OCI-LY1 (cell line): ENCODE measurements around the gene MPRIP.
A peak's percentile ranks its signal among the peaks of the same experiment; 100 is the strongest.

Experiments
- H2AFZ ChIP-seq: fragments of 200-600 bp; sonication (generic), shearing (Covaris generic); 2 replicates; pipeline ENCODE4 v1.6.0; 2014; ENCODE audit warnings: antibody characterized with exemption, mild to moderate bottlenecking, low read length
- H3F3A ChIP-seq: fragments of 200-600 bp; sonication (generic), shearing (Covaris generic); 2 replicates; pipeline ENCODE4 v1.6.0; 2014; ENCODE audit warnings: mild to moderate bottlenecking, antibody characterized with exemption, low read length, moderate library complexity; ENCODE audit not compliant: insufficient read depth
- H3K27ac ChIP-seq: fragments of 200-600 bp; sonication (generic); 2 replicates; pipeline ENCODE4 v1.5.1; 2014; ENCODE audit warnings: low read length, mixed run types, mild to moderate bottlenecking, low read depth; ENCODE audit not compliant: poor library complexity, severe bottlenecking
- H3K27me3 ChIP-seq: fragments of 200-600 bp; sonication (generic); 2 replicates; pipeline ENCODE4 v1.6.0; 2014; ENCODE audit warnings: antibody characterized with exemption, mild to moderate bottlenecking, low read length, moderate library complexity; ENCODE audit not compliant: insufficient read depth
- H3K36me3 ChIP-seq: fragments of 200-600 bp; sonication (generic); 2 replicates; pipeline ENCODE4 v1.6.1; 2014; ENCODE audit warnings: mild to moderate bottlenecking, antibody characterized with exemption, low read length, moderate library complexity, mixed read lengths; ENCODE audit not compliant: insufficient read depth
- H3K4me1 ChIP-seq: fragments of 200-600 bp; sonication (generic); 2 replicates; pipeline ENCODE4 v1.5.1; 2014; ENCODE audit warnings: mild to moderate bottlenecking, low read length, moderate library complexity; ENCODE audit not compliant: insufficient read depth, severe bottlenecking
- H3K4me2 ChIP-seq: fragments of 200-600 bp; sonication (generic), shearing (Covaris generic); 2 replicates; pipeline ENCODE4 v1.6.1; 2014; ENCODE audit warnings: low read length
- H3K4me3 ChIP-seq: fragments of 200-600 bp; sonication (generic); 2 replicates; pipeline ENCODE4 v1.5.1; 2014; ENCODE audit warnings: low read length, low read depth, mild to moderate bottlenecking, mixed read lengths; ENCODE audit not compliant: poor library complexity, severe bottlenecking
- H3K79me2 ChIP-seq: fragments of 200-600 bp; shearing (Covaris generic); 2 replicates; pipeline ENCODE4 v1.6.1; 2016; ENCODE audit warnings: mixed run types, low read length, mixed read lengths; ENCODE audit not compliant: insufficient read depth
- H3K9ac ChIP-seq: fragments of 200-600 bp; sonication (generic), shearing (Covaris generic); 2 replicates; pipeline ENCODE4 v1.6.1; 2014; ENCODE audit warnings: mild to moderate bottlenecking, low read length, mixed read lengths
- H3K9me2 ChIP-seq: fragments of 200-600 bp; sonication (generic), shearing (Covaris generic); 2 replicates; pipeline ENCODE4 v1.6.1; 2014; ENCODE audit warnings: low read depth, mild to moderate bottlenecking, low read length, mixed read lengths
- H3K9me3 ChIP-seq: fragments of 200-600 bp; shearing (Covaris generic); 2 replicates; pipeline ENCODE4 v1.6.1; 2014; ENCODE audit warnings: low read length, mixed read lengths
- H4K20me1 ChIP-seq: fragments of 200-600 bp; sonication (generic), shearing (Covaris generic); 2 replicates; pipeline ENCODE4 v1.6.0; 2016; ENCODE audit warnings: mild to moderate bottlenecking, low read length; ENCODE audit not compliant: insufficient read depth
- CTCF ChIP-seq: fragments of 200-600 bp; sonication (generic), shearing (Covaris generic); IDR thresholded peaks from 2 replicates; pipeline ENCODE4 v1.5.1; 2017; ENCODE audit warnings: mild to moderate bottlenecking, antibody characterized with exemption, low read length, moderate library complexity, mixed read lengths
- EZH2 ChIP-seq: fragments of 200-600 bp; sonication (generic), shearing (Covaris generic); IDR thresholded peaks from 2 replicates; pipeline ENCODE4 v1.8.0; 2017; ENCODE audit warnings: borderline replicate concordance, mixed run types, mild to moderate bottlenecking, antibody characterized with exemption, low read length, moderate library complexity, mixed read lengths

The MPRIP gene

GRCh38 chr17:17216776-17217175, 174.5 kb downstream of the MPRIP start:
- Histone ChIP-seq H3K27me3 (no peaks in the 10 kb centered on the region), H3K4me1 (no peaks in the 10 kb centered on the region), H3K36me3 (peaks cover 51% of the 10 kb centered on the region), H3K4me2 (no peak overlapping the region), H3K9me3 (no peaks in the 10 kb centered on the region), H3K27ac (no peak overlapping the region), H3K9ac (no peak overlapping the region), H3F3A (no peaks in the 10 kb centered on the region), H4K20me1 (no peaks in the 10 kb centered on the region), H3K4me3 (no peak overlapping the region), H3K9me2 (no peaks in the 10 kb centered on the region), H3K79me2 (no peaks in the 10 kb centered on the region), H2AFZ (no peak overlapping the region)
- no peak for TF ChIP-seq EZH2
- peak; percentile 21; the same call in 1 of the 2 replicates for TF ChIP-seq CTCF

GRCh38 chr17:17217995-17218394, 175.7 kb downstream of the MPRIP start:
- H3K4me3 ChIP-seq = no peak overlapping the region
- no peak overlapping the region for H3K27ac ChIP-seq
- H3K9me3 ChIP-seq = no peaks in the 10 kb centered on the region
- H3K9ac ChIP-seq = no peak overlapping the region
- H3K9me2 ChIP-seq = no peaks in the 10 kb centered on the region
- no peak overlapping the region for H3K4me2 ChIP-seq
- no peaks in the 10 kb centered on the region for H3K4me1 ChIP-seq
- TF ChIP-seq CTCF (no peak), EZH2 (no peak)
- peaks cover 56% of the 10 kb centered on the region for H3K36me3 ChIP-seq
- H3F3A ChIP-seq = no peaks in the 10 kb centered on the region
- H2AFZ ChIP-seq = no peak overlapping the region
- no peaks in the 10 kb centered on the region for H4K20me1 ChIP-seq
- no peaks in the 10 kb centered on the region for H3K27me3 ChIP-seq
- H3K79me2 ChIP-seq = no peaks in the 10 kb centered on the region

GRCh38 chr17:17220529-17220928, 178.3 kb downstream of the MPRIP start:
- Histone ChIP-seq H3K27ac (no peak overlapping the region), H3K4me2 (no peak overlapping the region), H2AFZ (no peak overlapping the region), H3K36me3 (peaks cover 69% of the 10 kb centered on the region), H3K9me2 (no peaks in the 10 kb centered on the region), H3K9ac (no peak overlapping the region), H3F3A (no peaks in the 10 kb centered on the region), H4K20me1 (no peaks in the 10 kb centered on the region), H3K9me3 (no peaks in the 10 kb centered on the region), H3K27me3 (no peaks in the 10 kb centered on the region), H3K79me2 (no peaks in the 10 kb centered on the region), H3K4me1 (no peaks in the 10 kb centered on the region), H3K4me3 (no peak overlapping the region)
- TF ChIP-seq CTCF (no peak), EZH2 (no peak)
